GM18873 (cell line): ENCODE results near the gene MARK2.

Experiments
- ATAC-seq: cut with Tn5 transposase; IDR thresholded peaks from one replicate; pipeline ENCODE4 v1.9.1; 2021; ENCODE audit warnings: mild to moderate bottlenecking, moderate library complexity, moderate number of reproducible peaks; ENCODE audit not compliant: unreplicated experiment, low FRiP score

Gene MARK2

DNA sequence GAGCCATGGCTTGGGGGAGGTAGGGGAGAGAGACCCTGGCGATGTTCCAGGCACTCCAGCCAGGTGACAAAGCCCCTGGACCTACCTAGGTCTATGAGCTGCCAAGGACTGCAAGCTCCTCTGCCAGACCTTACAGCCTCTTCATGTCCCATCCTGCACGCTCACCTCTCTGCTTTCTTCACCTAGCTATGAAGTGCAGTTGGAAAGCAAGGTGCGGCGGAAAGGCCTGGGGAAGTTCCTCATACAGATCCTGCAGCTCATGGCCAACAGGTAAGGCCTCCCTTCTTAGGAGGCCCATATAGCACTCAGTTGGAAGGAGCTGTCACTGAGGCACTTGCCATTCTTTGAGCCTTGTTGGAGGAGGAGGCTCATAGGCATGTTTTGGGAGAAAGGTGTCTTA is 113.7 kb downstream of the MARK2 start:
- ATAC-seq = no peak

DNA sequence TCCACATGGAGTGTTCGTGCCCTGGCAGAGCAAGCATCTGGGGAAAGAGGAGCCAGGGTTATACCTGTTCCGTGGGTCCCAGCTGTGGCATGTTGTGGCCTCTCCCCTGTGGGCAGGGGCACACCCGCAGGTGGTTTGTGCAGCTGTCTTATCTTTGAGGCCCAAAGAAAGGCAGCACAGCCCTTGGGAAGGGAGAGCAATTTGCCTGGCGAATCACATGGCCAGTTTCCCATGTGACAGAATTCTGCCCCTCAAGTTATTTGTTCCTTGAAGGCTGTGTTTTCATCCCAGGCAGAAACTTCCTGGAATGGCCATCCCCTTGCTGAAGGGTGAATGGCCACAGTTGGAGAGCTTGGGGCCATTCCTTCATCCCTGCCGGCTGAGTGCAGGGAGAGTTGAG is 119.1 kb downstream of the MARK2 start:
- no peak for ATAC-seq
